Fibroblast of skin of right biceps (primary cell): ENCODE data around the gene FA2H.
"Not testable (repeated sequence)": the region's sequence is repeated elsewhere in the genome, so short reads cannot be mapped to it uniquely, and the experiment has no call there.

Experiments
- DNase-seq: peaks from one replicate; pipeline ENCODE4 v3.0.0-alpha.2; 2013

Gene FA2H, protein sequence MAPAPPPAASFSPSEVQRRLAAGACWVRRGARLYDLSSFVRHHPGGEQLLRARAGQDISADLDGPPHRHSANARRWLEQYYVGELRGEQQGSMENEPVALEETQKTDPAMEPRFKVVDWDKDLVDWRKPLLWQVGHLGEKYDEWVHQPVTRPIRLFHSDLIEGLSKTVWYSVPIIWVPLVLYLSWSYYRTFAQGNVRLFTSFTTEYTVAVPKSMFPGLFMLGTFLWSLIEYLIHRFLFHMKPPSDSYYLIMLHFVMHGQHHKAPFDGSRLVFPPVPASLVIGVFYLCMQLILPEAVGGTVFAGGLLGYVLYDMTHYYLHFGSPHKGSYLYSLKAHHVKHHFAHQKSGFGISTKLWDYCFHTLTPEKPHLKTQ

DNA sequence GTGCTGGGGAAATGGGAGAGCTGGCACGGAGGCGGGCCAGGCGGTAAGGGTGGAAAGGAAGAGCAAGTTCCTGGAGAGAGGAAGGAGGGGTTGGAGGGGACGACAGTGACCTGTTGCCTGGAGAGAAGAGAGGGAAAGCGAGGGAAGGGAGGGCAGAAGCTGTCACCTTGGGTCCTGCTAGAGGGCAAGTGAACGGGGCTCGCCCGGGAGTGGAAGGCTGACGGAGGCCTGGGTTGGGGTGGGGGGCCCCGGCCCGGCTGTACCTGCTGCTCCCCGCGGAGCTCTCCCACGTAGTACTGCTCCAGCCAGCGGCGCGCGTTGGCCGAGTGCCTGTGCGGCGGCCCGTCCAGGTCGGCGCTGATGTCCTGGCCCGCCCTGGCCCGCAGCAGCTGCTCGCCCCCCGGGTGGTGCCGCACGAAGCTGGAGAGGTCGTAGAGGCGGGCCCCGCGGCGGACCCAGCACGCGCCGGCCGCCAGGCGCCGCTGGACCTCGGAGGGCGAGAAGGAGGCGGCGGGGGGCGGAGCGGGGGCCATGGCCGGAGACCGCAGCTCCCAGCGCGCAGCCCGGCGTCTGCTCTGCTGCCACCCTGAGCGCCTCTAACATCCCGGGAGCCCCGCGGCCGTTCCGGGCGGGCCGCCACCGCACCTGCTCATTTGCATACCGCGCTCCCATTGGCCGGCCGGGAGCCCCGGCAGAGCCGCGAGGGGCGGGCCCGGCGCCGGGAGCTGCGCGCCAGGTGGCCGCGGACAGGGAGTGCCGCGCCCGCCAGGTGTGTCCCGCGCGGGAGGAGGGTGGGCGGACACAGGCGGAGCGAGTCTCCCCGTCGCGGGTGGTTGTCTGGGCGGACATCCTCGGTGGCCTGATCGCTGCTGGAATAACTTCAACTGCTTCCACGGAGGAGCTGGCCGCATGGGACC lies at the start of gene FA2H:
TSS of gene FA2H (minus strand) at position 598 of the 917 bp plus-strand sequence. CDS start at position 533, 65 bp downstream.
- DNase-seq, result peak; percentile 20

DNA sequence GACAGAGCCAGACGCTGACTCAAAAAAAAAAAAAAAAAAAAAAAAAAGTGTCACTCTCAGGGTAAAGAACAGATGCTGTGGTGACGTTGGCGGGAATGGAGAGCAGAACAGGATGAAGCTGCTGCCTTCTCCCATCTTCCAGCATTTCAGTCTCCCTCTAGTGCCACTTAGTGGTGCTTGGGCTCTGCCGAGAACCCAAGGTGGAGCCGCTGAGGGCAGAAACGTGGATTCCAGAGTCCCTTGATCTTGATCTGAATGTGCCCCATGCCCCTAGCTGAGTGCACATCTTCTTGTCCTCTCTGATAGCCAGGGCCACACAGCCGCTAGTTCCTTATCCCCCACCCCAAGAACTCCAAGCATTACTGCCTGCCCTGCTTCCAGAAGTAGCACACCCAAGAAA lies 43.2 kb upstream of the FA2H start:
- DNase-seq, result no peak

DNA sequence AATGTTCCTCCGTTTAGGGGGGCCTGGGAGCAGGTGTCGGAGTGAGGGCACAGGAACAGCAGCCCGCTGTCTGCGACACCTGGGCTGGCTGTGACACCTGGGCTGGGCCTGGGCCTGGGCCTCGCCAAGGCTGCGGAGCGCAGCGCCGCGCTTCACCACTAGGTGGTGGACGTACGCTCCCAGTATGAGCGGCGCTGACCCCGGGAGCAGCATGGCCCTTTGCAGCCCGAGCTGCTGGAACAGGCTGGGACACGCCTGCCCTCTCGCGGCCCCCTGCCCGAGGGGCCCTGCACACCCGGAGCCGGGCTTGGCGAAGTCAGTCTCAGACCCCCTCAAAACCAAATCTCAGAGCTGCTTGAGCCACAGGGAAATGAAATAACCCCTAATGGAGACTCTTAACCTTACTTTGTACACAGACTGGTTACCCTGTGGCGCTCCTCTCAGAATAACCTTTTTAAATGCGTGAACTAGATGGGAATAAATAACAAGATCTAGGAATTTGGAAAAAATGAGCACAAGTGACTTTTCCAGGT lies 38.6 kb upstream of the FA2H start:
- peak; percentile 64 for DNase-seq

DNA sequence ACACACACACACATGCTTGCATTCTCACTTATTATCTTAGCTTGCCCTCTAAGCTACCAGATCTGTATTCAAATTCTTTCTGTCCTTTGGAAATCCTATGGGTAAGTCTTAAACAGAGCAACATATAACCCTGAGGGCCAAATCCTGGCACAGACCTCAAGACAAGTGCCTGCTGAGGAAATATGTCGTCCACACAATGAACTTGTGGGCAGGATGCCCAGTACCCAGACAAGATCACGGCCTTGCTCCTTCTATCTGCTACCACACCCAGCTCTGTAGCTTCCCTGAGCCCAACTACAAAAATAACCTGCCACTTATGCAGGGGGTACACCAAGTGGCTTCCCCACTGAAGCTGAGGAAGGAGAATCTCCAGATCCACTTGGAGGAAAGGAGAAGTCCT lies 37.3 kb upstream of the FA2H start:
- no peak for DNase-seq

DNA sequence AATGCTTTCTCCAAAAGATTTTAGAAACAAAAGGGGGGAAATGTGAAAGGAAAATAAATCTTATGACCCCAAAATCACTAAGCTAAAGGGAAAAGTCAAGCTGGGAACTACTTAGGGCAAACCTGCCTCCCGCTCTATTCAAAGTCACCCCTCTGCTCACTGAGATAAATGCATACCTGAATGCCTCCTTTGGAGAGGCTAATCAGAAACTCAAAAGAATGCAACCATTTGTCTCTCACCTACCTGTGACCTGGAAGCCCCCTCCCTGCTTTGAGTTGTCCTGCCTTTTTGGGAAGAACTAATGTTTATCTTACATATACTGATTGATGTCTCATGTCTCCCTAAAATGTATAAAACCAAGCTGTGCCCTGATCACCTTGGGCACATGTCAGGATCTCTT lies 36.6 kb upstream of the FA2H start:
- not testable (repeated sequence) for DNase-seq

DNA sequence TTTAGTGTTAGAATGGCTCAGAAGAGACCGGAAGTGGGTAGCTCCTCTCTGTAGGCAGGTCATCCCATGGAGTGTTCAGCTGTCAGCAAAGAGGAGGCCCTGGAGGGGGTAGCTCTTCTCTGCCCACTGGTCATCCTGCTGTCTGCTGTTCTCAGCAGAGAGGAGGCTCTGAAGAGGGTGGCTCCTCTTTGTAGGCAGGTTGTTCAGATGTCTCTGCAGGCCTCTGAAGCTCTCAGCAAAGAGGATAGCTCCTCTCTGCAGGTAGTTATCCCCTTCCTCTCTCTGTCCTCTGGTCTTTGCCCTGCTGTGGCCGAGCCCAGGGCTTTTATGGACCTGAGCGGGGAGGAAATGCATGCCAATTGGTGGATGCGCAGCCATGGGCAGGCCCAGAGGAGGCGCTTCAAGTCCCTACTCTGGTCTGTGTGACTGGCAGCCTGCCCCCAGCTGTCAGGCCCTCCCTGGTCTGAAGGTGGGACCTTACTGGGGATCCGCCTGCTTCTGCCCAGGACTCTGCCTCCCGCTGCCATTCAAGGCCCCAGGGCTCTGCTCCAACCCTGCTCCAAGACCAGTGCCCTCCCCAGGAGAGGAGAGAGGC lies 32.5 kb upstream of the FA2H start:
- no peak for DNase-seq

DNA sequence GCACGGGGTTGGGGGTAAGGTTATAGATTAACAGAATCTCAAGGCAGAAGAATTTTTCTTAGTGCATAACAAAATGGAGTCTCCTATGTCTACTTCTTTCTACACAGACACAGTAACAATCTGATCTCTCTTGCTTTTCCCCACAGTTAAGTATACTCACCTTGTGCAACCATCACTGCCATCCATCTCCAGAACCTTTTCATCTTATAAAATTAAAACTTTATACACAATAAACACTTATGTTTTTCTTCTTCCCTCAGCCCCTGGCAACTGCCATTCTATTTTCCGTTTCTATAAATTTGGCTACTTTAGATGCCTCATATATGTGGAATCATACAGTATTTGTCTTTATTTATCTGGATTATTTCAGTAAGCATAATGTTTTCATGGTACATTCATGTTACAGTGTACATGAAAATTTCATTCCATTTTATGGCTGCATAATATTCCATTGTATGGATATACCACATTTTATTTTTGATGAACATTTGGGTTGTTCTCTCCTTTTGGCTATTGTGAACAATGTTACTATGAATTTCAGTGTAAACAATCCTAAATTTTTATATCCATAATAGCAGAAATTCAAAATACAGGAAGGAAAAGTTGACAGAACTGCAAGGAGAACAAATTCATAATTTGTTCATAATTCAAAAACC lies 25.7 kb upstream of the FA2H start:
- no peak for DNase-seq

DNA sequence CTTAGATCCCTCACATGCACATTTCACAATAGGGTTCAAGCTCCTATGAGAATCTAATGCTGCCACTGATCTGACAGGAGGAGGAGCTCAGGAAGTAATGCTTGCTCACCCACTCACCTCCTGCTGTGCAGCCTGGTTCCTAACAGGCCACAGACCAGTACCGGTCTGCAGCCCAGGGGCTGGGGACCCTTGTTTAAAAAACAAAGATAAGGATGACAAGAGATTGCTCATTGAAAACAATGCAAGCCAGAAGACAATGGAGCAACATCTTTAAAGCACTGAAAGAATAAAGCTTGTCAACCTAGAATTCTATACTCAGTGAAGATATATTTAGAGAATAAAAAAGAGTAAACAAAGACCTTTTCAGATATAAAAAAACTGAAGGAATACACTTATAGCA lies 22.8 kb upstream of the FA2H start:
- no peak for DNase-seq

DNA sequence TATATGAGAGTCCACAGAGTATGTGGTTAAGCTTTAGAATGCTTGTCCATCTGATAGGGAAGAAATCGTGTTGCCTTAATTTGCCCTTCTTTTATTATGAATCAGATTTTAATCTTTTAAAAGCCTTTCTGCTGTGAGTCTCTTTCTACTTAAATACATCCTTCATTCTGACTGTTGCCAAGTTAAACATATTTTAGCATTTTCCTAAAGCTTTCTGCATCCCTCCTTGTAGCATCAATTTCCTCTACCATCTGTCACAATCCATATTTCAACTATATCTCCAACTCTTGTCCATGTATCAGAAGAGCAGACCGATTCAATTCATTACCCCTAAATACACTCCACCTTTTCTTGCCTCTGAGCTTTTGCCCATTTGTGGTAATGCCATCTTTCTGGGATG lies 20.5 kb upstream of the FA2H start:
- DNase-seq, result no peak

DNA sequence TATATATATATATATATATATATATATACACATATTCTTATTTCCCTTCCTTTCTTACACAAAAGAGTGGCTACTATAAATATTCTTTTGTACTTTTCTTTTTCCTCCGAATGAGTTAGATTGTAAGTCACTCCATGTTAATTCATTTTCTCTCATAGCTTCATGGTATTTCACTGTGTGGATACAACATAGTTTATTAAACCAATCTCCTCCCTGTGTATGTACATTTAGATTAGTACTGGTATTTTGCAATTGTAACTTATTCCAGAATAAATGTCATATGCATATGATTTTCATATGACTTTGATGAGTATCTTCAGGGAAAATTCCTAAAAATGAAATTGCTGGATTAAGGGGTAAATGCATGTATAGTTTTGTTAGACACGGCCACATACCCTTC lies 20.0 kb upstream of the FA2H start:
- DNase-seq, result no peak

DNA sequence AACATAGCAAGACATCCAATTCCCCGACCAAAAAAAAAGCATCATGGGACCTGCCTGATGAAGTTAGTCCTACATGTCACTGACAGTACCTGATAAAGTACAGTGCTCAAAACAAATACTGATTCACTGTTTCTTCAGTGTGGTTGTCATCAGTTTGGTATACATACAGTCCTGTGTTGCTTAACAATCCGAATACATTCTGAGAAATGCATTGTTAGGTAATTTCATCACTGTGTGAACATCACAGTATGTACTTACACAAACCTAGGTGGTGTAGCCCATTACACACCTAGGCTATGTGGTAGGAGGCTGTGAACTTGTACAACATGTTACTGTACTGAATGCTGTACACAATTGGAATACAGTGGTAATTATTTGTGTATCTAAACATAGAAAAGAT lies 19.0 kb upstream of the FA2H start:
- no peak for DNase-seq

DNA sequence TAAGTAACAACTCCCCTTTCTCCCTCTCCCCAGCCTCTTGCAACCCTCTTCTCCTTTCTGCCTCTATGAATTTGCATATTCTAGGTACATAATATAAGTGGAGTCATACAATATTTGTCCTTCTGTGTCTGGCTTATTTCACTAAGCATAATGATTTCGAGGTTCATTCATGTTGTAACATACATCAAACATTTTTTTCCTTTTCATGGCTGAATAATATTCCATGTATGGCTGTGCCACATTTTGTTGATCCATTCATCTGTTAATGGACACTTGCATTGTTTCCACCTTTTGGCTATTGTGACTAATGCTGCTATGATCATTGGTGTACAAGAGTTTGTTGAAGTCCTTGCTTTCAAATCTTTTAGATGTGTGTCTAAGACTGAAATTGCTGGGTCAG lies 17.6 kb upstream of the FA2H start:
- no peak for DNase-seq

DNA sequence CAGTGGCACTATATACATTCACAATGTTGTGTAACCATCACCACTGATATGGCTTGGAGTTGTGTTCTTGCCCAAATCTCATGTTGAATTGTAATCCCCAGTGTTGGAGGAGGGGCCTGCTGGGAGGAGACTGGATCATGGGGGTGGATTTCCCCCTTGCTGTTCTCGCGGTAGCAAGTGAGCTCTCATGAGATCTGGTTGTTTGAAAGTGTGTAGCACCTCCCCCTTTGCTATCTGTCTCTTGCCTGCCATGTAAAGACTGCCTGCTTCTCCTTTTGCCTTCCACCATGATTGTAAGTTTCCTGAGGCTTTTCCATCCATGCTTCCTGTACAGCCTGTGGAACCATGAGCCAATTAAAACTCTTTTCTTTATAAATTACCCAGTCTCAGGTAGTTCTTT lies 17.1 kb upstream of the FA2H start:
- DNase-seq, result not testable (repeated sequence)

DNA sequence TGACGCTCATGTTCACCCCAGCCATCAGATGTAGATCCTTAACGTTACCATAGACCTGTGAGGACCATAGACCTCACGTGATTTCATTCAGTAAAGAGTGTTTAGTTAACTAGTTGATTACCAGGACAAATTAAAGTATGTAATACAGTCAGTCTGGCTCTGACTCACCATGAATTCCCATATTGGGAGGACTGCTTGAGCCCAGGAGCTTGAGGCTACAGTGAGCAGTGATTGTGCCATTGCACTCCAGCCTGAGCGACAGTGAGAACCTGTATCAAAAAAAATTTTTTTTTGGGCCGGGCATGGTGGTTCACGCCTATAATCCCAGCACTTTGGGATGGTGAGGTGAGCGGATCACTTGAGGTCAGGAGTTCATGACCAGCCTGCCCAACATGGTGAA lies 13.5 kb upstream of the FA2H start:
- DNase-seq, result no peak

DNA sequence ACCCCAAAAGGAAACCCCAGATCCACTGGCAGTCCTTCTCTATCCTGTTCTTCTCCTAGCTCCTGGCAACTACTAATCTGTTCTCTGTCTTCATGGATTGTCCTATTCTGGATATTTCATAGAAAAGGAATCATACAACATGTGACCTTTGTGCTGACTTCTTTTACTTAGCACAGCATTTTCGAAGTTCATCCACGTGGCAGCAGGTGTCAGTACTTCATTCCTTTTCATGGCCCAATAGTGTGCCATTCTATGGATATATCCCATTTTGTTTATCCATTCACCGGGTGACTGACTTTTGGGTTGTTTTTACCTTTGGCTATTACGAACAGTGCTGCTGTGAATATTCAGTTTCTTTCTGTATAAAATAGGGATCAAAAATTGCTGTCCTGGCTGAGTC lies 10.4 kb upstream of the FA2H start:
- DNase-seq, result no peak

DNA sequence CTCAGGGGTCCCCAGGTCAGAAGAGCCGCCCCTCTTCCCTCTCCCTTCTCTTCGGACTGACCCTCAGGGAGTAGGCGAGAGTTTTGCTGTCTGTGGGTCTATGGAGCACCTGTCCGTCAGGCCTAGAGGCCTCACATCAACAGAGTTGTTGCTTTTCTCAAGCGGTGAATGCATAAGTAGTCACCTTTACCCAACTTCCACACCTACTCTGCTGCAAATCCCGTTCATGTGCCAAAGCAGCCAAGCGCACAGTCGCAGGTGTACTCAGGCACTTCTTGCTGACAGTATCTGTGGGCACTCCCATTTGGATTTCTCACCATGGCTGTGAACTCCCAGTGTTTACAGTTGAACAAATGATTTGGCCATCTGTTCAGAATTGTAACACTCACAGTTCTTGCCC lies 4.0 kb upstream of the FA2H start:
- no peak for DNase-seq

DNA sequence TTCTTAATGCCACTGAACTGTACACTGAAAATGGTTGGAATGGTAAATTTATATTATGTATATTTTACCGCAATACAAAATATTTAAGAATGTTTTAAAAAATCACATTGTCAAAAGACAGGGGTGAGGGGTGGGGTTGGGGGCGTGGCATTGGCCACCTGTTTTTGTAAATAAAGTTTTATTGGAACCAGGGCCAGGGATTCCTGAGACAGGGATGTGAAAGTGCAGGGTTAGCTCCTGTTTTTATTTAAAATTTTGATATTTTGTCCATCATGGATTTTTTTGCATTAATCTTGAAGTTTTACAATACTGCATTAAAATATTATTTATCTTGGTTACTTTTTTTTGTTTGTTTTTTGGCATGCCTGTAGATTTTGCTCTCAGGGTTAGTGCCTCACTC lies 2.3 kb upstream of the FA2H start:
- DNase-seq, result no peak

DNA sequence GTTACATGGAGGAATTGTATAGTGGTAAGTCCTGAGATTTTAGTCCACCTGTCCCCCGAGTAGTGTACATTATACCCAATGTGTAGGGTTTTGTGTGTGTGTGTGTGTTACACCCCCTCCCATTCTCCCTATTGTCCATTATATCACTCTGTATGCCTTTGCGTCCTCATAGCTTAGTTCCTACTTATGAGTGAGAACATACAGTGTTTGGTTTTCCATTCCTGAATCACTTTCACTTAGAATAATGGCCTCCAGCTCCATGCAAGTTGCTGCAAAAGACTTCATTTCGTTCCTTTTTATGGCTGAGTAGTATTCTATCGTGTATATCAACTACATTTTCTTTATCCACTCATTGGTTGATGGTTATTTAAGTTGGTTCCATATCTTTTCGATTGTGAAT lies 635 bp upstream of the FA2H start:
- DNase-seq, result no peak

DNA sequence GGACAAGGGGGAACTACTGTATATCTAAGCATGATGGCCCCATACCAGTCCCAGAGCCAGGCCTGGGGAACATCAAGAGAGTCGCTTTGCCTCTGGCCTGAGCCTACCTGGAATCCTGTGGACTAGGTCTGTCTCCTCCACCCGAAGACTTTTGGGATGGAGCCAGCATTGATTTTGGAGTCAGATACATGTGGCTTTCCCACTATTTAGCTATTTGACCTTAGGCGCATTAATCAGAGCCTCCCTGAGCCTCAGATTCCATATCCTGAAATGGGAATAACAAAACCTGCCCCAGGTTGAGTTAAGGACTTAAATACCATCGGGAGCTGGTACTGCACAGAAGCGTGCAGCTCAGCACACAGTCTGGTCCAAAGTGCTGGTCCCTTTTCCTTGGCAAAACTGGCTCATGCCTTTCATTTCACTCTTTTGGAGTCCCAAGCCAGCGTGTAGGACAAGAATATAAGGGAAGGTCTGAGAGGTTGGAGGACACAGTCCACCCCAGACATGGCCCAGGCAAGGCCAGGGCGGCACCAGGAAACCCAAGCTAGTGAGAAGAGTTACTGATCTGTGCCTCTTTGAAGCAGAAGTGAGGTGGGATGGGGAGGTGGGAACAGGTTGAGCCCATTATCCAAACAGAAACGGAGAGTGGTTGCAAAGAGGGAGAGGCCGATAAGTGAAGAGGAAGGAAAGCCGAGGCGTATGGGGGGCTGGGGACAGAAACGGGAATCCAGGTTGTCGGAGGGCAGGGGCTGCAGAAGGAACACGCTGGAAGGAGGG lies 986 bp downstream of the FA2H start:
- DNase-seq, result no peak

DNA sequence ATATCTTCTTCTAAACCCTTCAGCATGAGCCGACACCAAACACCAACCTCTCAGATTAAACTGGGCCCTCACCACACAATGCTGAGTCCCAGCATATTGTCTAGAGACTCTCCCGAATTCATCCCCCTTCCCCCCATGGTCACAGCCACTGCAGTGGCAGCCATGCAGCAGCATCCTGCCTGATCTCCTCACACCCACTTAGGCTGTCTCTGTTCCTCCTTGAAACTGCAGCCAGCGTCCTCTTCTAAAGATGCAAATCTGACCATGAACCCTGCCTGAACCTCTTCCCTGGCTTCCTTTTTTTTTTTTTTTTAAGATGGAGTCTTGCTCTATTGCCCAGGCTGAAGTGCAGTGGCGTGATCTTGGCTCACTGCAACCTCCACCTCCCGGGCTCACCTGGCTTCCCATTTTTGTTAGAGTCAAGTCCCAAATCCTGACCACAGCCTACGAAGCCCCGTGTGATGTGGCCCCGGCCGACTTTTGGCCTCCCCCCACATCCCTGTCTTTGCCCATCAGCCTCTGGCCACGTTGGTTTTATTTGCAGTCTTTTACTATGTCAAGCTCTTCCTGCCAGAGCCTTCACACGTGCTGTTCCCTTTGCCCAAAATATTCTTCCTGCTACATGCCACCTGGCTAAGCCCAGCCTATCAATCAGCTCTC lies 2.8 kb downstream of the FA2H start:
- no peak for DNase-seq

DNA sequence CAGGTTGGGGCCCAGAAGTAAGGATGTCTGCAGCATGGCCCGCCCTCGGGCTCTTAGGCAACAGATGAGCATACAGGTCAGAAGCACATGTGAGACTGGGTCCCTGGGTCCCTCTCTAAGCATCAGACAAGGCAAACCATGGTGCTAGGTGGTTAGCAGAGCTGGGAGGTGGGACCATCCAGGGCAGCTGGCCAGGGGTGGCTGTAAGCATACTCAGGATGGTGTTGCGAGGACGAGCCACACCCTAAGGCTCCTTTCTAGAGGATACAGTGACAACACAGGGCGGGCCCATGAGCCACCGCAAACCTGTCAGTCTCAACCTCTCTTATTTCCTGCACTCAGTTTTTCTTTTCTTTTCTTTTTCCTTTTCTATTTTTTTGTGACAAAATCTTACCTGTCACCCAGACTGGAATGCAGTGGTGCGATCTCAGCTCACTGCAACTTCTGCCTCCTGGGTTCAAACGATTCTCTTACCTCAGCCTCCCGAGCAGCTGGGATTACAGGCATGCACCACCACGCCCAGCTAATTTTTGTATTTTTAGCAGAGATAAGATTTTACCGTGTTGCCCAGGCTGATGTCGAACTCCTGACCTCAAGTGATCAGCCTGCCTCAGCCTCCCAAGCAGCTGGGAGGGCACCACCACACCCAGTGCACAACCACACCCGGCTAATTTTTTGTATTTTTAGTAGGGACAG lies 3.6 kb downstream of the FA2H start:
- no peak for DNase-seq
